MCF 10A (cell line): Measurements from ENCODE around the gene PEMT. TPM values are rescaled to one million over a fixed set of nuclear protein-coding genes. Genes with fewer than 3 reads are reported as not detected.

Source experiments
- BruUV-seq: library from RNA; stranded (reverse); fragments of 400-500 nt; replicated peaks from 2 replicates; lab custom pipeline; 2021; lab: Mats Ljungman, UMichigan
- CTCF ChIA-PET: fragments of 300-600 bp; sonication (Branson Sonifier 250); formaldehyde crosslinking; extraction: SDS; loops from one replicate; lab custom pipeline; 2021; ENCODE audit warnings: antibody characterized with exemption, inconsistent platforms; lab: Yijun Ruan, JAX
- POLR2A ChIA-PET: fragments of 300-600, 350-650 bp; sonication (Branson Sonifier 250); formaldehyde crosslinking; extraction: SDS; loops from one replicate; lab custom pipeline; 2020; ENCODE audit warnings: antibody characterized with exemption, inconsistent platforms; lab: Yijun Ruan, JAX
- DNase-seq: peaks from one replicate; pipeline ENCODE4 v3.0.0-alpha.2; 2018; ENCODE audit not compliant: unreplicated experiment
- H3K27ac Mint-ChIP-seq: one replicate; pipeline ENCODE4 v1.8.0; 2022; ENCODE audit warnings: mild to moderate bottlenecking, low read depth, mixed read lengths; ENCODE audit not compliant: unreplicated experiment
- H3K27me3 Mint-ChIP-seq: one replicate; pipeline ENCODE4 v1.8.0; 2022; ENCODE audit warnings: mixed read lengths; ENCODE audit not compliant: insufficient read depth, unreplicated experiment
- H3K36me3 Mint-ChIP-seq: one replicate; pipeline ENCODE4 v1.8.0; 2022; ENCODE audit warnings: mild to moderate bottlenecking, moderate library complexity, mixed read lengths; ENCODE audit not compliant: insufficient read depth, unreplicated experiment
- H3K4me1 Mint-ChIP-seq: one replicate; pipeline ENCODE4 v1.8.0; 2022; ENCODE audit warnings: mixed read lengths; ENCODE audit not compliant: insufficient read depth, unreplicated experiment
- H3K4me3 Mint-ChIP-seq: one replicate; pipeline ENCODE4 v1.8.0; 2022; ENCODE audit warnings: mild to moderate bottlenecking, moderate library complexity, mixed read lengths; ENCODE audit not compliant: unreplicated experiment
- H3K9me3 Mint-ChIP-seq: one replicate; pipeline ENCODE4 v1.8.0; 2022; ENCODE audit warnings: mixed read lengths; ENCODE audit not compliant: unreplicated experiment
- intact Hi-C: fragments of 100-400 bp; cut with micrococcal nuclease; formaldehyde crosslinking; loops from 2 replicates; pipeline ENCODE4 v1.14.1; 2022
- total RNA-seq: library from RNA; stranded (reverse); gene quantifications from 2 replicates; pipeline ENCODE4 v1.2.3, GENCODE V29; 2022
- TF ChIP-seq, protein P1 (sequence below): fragments of 200-600 bp; IDR thresholded peaks from one replicate; pipeline ENCODE4 v1.8.0; 2022; ENCODE audit warnings: antibody characterized with exemption, mild to moderate bottlenecking; ENCODE audit not compliant: unreplicated experiment

Gene PEMT
- total RNA-seq, 1 experiment from 2014 or later, result 49.8 TPM

DNA sequence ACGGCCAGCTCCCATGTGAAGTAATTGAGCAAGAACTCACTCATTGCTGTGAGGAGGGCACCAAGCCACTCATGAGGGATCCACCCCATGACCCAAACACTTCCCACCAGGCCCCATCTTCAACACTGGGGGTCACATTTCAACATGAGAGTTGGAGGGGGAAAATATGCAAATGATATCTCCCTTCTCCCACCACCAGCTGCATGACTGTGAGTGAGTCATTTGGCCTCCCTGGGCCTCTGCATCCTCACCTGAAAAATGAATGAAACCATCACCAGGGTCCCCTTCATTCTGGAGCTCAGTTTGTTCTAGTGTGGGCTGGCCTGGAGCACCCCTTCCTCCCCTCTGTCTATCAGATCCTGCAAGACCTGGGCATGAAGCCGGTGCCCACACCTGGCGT, 121.5 kb downstream of the PEMT start:
- no peak for DNase-seq
- Mint-ChIP-seq H3K27ac (no peak overlapping the region), H3K9me3 (no peaks in the 10 kb centered on the region), H3K4me3 (no peak overlapping the region), H3K27me3 (peaks cover 47% of the 10 kb centered on the region), H3K36me3 (no peaks in the 10 kb centered on the region), H3K4me1 (peaks cover 5% of the 10 kb centered on the region)
- TF ChIP-seq, protein P1, sequence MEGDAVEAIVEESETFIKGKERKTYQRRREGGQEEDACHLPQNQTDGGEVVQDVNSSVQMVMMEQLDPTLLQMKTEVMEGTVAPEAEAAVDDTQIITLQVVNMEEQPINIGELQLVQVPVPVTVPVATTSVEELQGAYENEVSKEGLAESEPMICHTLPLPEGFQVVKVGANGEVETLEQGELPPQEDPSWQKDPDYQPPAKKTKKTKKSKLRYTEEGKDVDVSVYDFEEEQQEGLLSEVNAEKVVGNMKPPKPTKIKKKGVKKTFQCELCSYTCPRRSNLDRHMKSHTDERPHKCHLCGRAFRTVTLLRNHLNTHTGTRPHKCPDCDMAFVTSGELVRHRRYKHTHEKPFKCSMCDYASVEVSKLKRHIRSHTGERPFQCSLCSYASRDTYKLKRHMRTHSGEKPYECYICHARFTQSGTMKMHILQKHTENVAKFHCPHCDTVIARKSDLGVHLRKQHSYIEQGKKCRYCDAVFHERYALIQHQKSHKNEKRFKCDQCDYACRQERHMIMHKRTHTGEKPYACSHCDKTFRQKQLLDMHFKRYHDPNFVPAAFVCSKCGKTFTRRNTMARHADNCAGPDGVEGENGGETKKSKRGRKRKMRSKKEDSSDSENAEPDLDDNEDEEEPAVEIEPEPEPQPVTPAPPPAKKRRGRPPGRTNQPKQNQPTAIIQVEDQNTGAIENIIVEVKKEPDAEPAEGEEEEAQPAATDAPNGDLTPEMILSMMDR, result no peak
- no TSS peak for BruUV-seq
- POLR2A ChIA-PET, result no interaction called here
- intact Hi-C loops, result no loop called here
- CTCF ChIA-PET, result no interaction called here

- Mint-ChIP-seq H3K9me3 (no peaks in the 10 kb centered on the region), H3K27me3 (peaks cover 49% of the 10 kb centered on the region), H3K36me3 (no peaks in the 10 kb centered on the region), H3K4me1 (peaks cover 5% of the 10 kb centered on the region), H3K27ac (no peak overlapping the region), H3K4me3 (no peak overlapping the region)
- intact Hi-C loops, result no loop called here
- no TSS peak for BruUV-seq
- ChIA-PET POLR2A (no interaction called here), CTCF (interaction anchor here (1.0 kb wide), 1 partner anchor 27 kb away, joined by 3 read pairs; the partner anchor contains the start of gene RASD1)
- no peak for DNase-seq
- TF ChIP-seq, protein P1, result no peak
Measured at GRCh38 chr17:17469358-17469757, 122.2 kb downstream of the PEMT start.

- DNase-seq, result no peak
- POLR2A ChIA-PET, result no interaction called here
- intact Hi-C loops, result no loop called here
- CTCF ChIA-PET, result interaction anchor here (1.0 kb wide), 2 partner anchors 13 to 28 kb away, joined by 3 read pairs; partner anchors contain the start of gene RASD1
- Mint-ChIP-seq H3K27me3 (peaks cover 46% of the 10 kb centered on the region), H3K36me3 (no peaks in the 10 kb centered on the region), H3K4me3 (no peak overlapping the region), H3K9me3 (no peaks in the 10 kb centered on the region), H3K4me1 (peaks cover 5% of the 10 kb centered on the region), H3K27ac (no peak overlapping the region)
- BruUV-seq, result no TSS peak
- TF ChIP-seq, protein P1, result no peak
Measured at GRCh38 chr17:17468217-17469010, 123.1 kb downstream of the PEMT start.

DNA sequence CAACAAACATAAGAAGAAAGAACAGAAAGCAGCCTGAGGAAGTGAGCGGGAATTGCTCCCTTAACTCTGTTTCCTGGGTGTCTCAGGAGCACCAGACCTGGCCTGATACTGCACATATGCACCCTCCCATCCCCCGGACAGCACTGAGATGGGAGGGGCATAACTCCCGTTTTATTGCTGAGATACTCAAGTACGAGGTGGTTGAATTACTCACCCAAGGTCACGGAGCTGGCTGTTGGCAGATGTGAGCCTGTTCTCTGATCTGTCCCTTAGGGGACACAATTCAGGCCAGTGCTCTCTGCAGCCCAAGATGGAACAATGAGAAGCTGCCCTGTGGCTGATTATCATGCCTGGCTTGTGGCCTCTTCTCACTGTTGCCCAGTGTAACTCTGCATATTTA, 123.8 kb downstream of the PEMT start:
- peaks cover 5% of the 10 kb centered on the region for H3K4me1 Mint-ChIP-seq
- H3K4me3 Mint-ChIP-seq, result no peak overlapping the region
- H3K36me3 Mint-ChIP-seq, result no peaks in the 10 kb centered on the region
- no peak overlapping the region for H3K27ac Mint-ChIP-seq
- intact Hi-C loops, result no loop called here
- TF ChIP-seq, protein P1, result no peak
- BruUV-seq, result no TSS peak
- peaks cover 39% of the 10 kb centered on the region for H3K27me3 Mint-ChIP-seq
- DNase-seq, result no peak
- no peaks in the 10 kb centered on the region for H3K9me3 Mint-ChIP-seq
- CTCF ChIA-PET, result interaction anchor here (1.0 kb wide), 1 partner anchor 12 kb away, joined by 3 read pairs; no protein-coding TSS in a partner anchor
- POLR2A ChIA-PET, result no interaction called here
